Activated CD4-positive, alpha-beta T cell treated with anti-CD3 and anti-CD28 coated beads, Interleukin-2, Interleukin-4, amounts not matched to agents 100 ng/mL and 50 ng/mL, durations not matched to agents 16 hours and 8 hours (primary cell): ENCODE results near the gene TRAPPC11.
"Not testable (repeated sequence)": the region's sequence is repeated elsewhere in the genome, so short reads cannot be mapped to it uniquely, and the experiment has no call there.

Source experiments
- DNase-seq: peaks from one replicate; pipeline ENCODE4 v3.0.0-alpha.2; 2020; ENCODE audit warnings: low spot score

Gene TRAPPC11

DNA sequence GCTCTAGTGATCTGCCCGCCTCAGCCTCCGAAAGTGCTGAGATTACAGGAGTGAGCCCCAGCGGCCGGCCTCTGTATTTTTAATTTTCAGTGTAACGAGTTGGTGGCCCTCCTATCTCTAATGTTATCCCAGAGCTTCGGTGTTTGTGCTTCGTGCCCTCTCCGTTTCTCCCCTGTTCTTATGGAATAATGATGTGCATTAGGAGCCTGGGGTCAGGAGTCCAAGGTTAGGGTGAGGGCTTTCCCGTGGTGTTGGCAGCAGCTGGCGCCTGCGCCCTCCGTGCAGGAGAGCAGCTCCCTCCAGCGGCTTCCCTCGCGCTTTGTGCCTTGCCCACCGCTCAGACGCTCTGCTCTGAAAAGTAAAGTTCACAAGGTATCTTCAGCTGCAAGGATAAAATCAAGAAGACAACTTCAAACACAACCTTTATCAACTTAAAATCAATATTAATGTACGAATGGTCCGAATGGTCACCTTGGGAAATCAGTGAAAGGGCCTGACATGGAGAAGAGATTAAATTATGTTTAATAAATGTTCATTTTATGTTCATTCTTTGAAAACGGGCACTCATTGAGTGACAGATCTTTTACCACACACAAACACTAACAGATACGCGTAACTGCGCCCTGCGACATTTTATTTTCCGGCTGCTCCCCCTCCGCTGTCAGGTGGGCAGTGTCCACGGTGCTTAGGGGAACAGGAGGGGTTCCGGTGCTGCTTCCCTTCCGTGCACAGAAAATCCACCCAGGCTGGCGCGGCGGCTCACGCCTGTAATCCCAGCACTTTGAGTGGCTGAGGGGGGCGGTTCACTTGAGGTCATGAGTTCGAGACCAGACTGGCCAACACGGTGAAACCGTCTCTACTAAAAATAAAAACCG, 62.4 kb downstream of the TRAPPC11 start:
- peak; percentile 48 for DNase-seq

- DNase-seq, result peak; percentile 43
Measured at GRCh38 chr4:183722731-183723560, 63.9 kb downstream of the TRAPPC11 start.

DNA sequence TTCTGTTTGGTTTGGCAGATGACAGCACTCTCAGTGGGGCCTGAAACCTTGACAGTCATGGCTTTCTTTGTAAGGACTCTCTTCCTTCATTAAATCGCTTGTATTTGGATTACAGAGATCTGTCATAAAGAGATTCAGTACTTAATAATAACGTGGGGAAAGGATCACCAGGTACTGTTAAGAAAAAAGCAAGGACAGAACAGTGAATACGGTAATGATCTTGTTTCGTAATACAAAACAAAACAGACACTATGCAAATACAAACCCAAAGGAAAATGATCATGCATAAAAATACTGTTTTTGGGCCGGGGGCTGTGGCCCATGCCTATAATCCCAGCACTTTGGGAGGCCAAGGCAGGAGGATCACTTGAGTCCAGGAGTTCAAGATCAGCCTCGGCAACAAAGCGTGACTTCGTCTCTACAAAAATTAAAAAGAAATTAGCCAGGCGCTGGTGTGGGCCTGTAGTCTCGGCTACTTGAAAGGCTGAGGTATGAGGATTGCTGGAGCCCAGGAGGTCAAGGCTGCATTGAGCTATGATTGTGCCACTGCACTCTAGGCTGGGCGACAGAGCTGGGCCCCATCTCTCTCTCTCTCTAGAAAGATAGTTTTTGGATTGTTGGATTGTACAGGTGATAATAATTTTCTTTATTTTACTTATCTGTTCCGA, 64.6 kb downstream of the TRAPPC11 start:
- no peak for DNase-seq

GRCh38 chr4:183725585-183725984, 66.5 kb downstream of the TRAPPC11 start:
- not testable (repeated sequence) for DNase-seq

- no peak for DNase-seq
Measured at GRCh38 chr4:183727482-183727881, 68.4 kb downstream of the TRAPPC11 start.

- DNase-seq, result no peak
Measured at GRCh38 chr4:183728223-183729068, 69.4 kb downstream of the TRAPPC11 start.

GRCh38 chr4:183729069-183729406, 69.9 kb downstream of the TRAPPC11 start:
- DNase-seq, result no peak

DNA sequence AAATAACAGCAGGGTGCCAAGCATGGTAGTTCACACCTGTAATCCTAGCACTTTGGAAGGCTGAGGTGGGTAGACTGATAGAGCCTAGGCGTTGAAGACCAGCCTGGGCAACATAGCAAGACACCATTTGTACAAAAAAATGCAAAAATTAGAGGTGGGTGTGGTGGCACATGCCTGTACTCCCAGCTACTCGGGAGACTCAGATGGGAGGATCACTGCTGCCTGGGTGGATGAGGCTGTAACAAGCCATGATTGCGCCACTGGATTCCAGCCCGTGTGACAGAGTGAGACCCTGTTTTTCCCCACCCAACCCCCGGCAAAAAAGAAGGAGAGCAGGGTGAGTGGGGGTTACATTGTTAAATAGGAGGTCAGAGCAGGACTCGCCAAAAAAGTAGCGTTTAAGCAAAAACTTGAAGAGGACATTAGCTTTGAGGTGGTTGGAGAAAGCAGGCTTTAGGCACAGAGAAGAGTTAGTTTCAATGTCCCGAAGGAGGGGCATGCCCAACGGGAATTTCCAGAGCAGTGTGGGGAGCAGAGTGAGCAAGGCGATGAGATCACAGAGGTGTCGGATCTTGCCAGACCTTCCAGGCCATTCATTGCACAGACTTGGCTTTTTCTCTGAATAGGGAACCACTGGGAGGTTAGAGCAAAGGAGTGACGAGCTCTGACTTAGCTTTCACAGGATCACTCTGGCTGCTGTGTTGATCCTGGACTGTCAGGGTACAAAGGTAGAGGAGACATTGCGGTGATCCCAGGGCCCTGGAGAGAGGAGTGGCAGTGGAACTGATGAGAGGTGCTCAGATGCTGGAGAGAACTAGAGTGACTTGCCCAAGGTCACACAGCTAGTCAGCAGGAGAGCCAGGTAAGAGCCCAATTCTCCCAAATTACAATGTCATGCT, 70.6 kb downstream of the TRAPPC11 start:
- DNase-seq, result no peak

GRCh38 chr4:183732296-183732695, 73.2 kb downstream of the TRAPPC11 start:
- DNase-seq, result no peak

GRCh38 chr4:183733181-183733580, 74.1 kb downstream of the TRAPPC11 start:
- no peak for DNase-seq

- DNase-seq, result no peak
Measured at GRCh38 chr4:183738081-183738673, 79.1 kb downstream of the TRAPPC11 start.

DNA sequence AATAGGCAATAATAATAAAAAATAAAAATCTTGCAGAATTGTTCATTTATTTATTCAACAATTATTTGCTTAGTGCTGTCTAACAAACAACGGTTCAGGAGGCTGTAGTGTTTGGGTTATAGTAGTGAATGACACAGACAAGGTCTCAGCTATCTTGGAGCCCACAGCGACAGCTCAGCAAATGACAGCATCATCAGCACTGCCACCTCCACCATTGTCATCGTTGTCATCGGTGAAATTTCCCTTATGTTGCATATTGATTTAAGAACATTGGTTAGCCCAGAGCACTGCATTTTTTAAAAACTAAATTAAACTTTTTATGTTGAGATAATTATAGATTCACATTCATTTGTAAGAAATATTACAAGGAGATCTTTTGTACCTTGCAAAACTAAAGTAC, 79.9 kb downstream of the TRAPPC11 start:
- DNase-seq, result no peak

- DNase-seq, result no peak
Measured at GRCh38 chr4:183746305-183747229, 87.5 kb downstream of the TRAPPC11 start.

- no peak for DNase-seq
Measured at GRCh38 chr4:183747380-183747779, 88.3 kb downstream of the TRAPPC11 start.

DNA sequence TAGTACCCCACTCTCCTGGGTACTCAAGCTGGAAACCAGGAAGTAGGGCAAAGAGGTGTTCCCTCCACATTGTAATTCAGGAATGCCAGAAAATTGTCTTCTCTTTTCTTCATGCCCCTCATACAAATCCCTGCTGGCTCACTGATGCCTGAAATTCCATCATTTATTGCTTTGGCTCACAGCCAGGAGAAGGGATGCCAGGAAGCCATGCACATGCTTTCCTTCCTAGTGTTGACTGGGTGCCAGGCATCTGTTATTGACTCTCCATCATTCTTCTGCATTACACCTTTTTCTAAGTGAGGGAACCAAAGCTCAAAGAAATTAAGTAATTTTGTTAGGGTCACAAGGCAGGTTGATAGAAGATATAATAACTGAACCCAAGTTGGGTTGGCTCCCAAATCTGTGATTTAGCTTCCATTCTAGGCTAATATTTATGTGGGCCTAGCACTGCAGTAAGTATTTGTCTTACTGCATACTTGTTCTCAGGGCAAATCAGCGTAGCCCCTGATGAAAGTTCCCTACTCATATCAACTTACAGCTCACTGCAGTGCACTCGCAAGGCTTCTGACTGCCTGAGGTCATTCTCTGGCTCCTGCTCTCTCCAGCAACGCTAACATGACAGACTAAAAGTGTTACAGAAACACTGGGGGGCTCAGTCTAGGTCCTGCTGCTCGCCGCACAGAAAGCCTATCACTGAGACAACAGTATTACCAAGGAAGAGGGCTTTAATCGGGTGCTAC, 89.0 kb downstream of the TRAPPC11 start:
- DNase-seq, result no peak

DNA sequence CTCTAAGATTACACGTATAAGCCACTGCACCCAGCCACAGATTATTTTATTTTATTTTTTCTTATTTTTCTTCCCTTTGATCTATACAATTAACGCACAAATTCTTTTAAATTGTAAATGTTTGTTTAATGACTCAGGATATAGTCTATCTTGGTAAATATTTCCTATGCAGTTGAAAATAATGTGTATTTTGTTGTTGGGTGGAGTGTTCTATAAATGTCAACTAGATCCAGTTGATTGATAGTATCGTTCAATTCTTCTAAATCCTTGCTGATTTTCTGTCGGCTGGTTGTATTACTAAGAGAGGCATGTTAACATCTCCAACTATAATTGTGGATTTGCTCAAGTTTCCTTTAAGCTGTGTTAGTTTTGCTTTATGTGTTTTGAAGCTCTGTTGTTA, 92.0 kb downstream of the TRAPPC11 start:
- no peak for DNase-seq

GRCh38 chr4:183755596-183755995, 96.5 kb downstream of the TRAPPC11 start:
- no peak for DNase-seq

GRCh38 chr4:183757060-183757459, 98.0 kb downstream of the TRAPPC11 start:
- DNase-seq, result no peak
